Inflammatory macrophage (primary cell): ENCODE data around the gene NACC1.
"Not testable (repeated sequence)": the region's sequence is repeated elsewhere in the genome, so short reads cannot be mapped to it uniquely, and the experiment has no call there.

Source experiments
- DNase-seq, 2 donors: peaks; one replicate each; pipeline ENCODE4 v3.0.0-alpha.2; 2020 to 2022

Gene NACC1

GRCh38 chr19:13165162-13165997 lies 47.3 kb downstream of the NACC1 start:
- no peak for DNase-seq

GRCh38 chr19:13166151-13166550 lies 48.1 kb downstream of the NACC1 start:
- not testable (repeated sequence) for DNase-seq

- DNase-seq: no peak
These were observed 51.7 kb downstream of the NACC1 start for GRCh38 chr19:13169769-13170168.

- no peak for DNase-seq
These were observed 53.1 kb downstream of the NACC1 start for GRCh38 chr19:13171146-13171545.

GRCh38 chr19:13172346-13173138 lies 54.5 kb downstream of the NACC1 start:
- peak; percentile 51 to 52 for DNase-seq

- no peak for DNase-seq
These were observed 55.2 kb downstream of the NACC1 start for GRCh38 chr19:13173139-13173737.

- no peak for DNase-seq
These were observed 58.3 kb downstream of the NACC1 start for GRCh38 chr19:13176345-13176744.

GRCh38 chr19:13177584-13177983 lies 59.5 kb downstream of the NACC1 start:
- not testable (repeated sequence) for DNase-seq

GRCh38 chr19:13178291-13178690 lies 60.2 kb downstream of the NACC1 start:
- DNase-seq: not testable (repeated sequence)

- DNase-seq: peak; percentile 35 to 76
These were observed 63.8 kb downstream of the NACC1 start for GRCh38 chr19:13181747-13182388.

- DNase-seq: not testable (repeated sequence)
These were observed 66.9 kb downstream of the NACC1 start for GRCh38 chr19:13184926-13185325.

GRCh38 chr19:13185763-13186657 lies 67.9 kb downstream of the NACC1 start:
- not testable (repeated sequence) for DNase-seq

GRCh38 chr19:13186688-13187087 lies 68.6 kb downstream of the NACC1 start:
- DNase-seq: not testable (repeated sequence)

GRCh38 chr19:13187419-13187818 lies 69.4 kb downstream of the NACC1 start:
- no peak for DNase-seq

- DNase-seq: no peak
These were observed 71.5 kb downstream of the NACC1 start for GRCh38 chr19:13189600-13189999.
